HepG2 (cell line): Measurements from ENCODE around the gene HNRNPL. TPM values are rescaled to one million over a fixed set of nuclear protein-coding genes. Genes with fewer than 3 reads are reported as not detected.

Source experiments
- AGO1 ChIP-seq: fragments of 200-400 bp; formaldehyde crosslinking; IDR thresholded peaks from 2 replicates; pipeline ENCODE4 v1.6.1; 2017; ENCODE audit warnings: mild to moderate bottlenecking, low read depth, low read length, moderate library complexity; ENCODE audit not compliant: poor library complexity, severe bottlenecking
- FOSL1 ChIP-seq: sonication (generic); formaldehyde crosslinking; IDR thresholded peaks from 2 replicates; pipeline ENCODE4 v1.9.0; 2021; ENCODE audit warnings: missing genetic modification reagents, borderline replicate concordance
- HNRNPUL1 ChIP-seq: fragments of 200-400 bp; formaldehyde crosslinking; IDR thresholded peaks from 2 replicates; pipeline ENCODE4 v1.6.1; 2017; ENCODE audit warnings: low read depth, mild to moderate bottlenecking, low read length, moderate library complexity
- IRF2 ChIP-seq: IDR thresholded peaks from 2 replicates; pipeline ENCODE4 v1.6.1; 2018; ENCODE audit warnings: missing genetic modification reagents, missing compliant biosample characterization
- KDM5A ChIP-seq: fragments of 200-600 bp; sonication (generic); IDR thresholded peaks from 2 replicates; pipeline ENCODE4 v1.7.0; 2018; ENCODE audit warnings: antibody characterized with exemption, mild to moderate bottlenecking, low read length, borderline replicate concordance
- KDM6A ChIP-seq: IDR thresholded peaks from 2 replicates; pipeline ENCODE4 v1.6.1; 2016; ENCODE audit warnings: low read depth
- NFKBIZ ChIP-seq: IDR thresholded peaks from 2 replicates; pipeline ENCODE4 v1.6.1; 2018; ENCODE audit warnings: missing genetic modification reagents, missing compliant biosample characterization
- SMAD9 ChIP-seq: sonication (generic); formaldehyde crosslinking; IDR thresholded peaks from 2 replicates; pipeline ENCODE4 v1.5.1; 2020; ENCODE audit warnings: mild to moderate bottlenecking, missing genetic modification reagents
- ZBTB20 ChIP-seq: sonication (generic); formaldehyde crosslinking; IDR thresholded peaks from 2 replicates; pipeline ENCODE4 v1.8.1; 2023; ENCODE audit warnings: missing genetic modification reagents, low read depth, mild to moderate bottlenecking, borderline replicate concordance
- ZBTB21 ChIP-seq: sonication (generic); formaldehyde crosslinking; IDR thresholded peaks from 2 replicates; pipeline ENCODE4 v1.4.0; 2020; ENCODE audit warnings: missing genetic modification reagents
- ZNF160 ChIP-seq: sonication (generic); formaldehyde crosslinking; IDR thresholded peaks from 2 replicates; pipeline ENCODE4 v1.8.0; 2022; ENCODE audit warnings: mild to moderate bottlenecking, inconsistent platforms, missing genetic modification reagents
- ZNF496 ChIP-seq: sonication (generic); formaldehyde crosslinking; IDR thresholded peaks from 2 replicates; pipeline ENCODE4 v1.8.1; 2023; ENCODE audit warnings: mild to moderate bottlenecking, moderate library complexity, missing genetic modification reagents; ENCODE audit not compliant: insufficient replicate concordance
- ZNF557 ChIP-seq: sonication (generic); formaldehyde crosslinking; IDR thresholded peaks from 2 replicates; pipeline ENCODE4 v1.4.0; 2020; ENCODE audit warnings: missing genetic modification reagents
- ZNF644 ChIP-seq: IDR thresholded peaks from 2 replicates; pipeline ENCODE4 v1.6.1; 2016; ENCODE audit warnings: low read depth
- ZNF672 ChIP-seq: sonication (generic); formaldehyde crosslinking; IDR thresholded peaks from 2 replicates; pipeline ENCODE4 v1.8.1; 2022; ENCODE audit warnings: missing genetic modification reagents
- polyA plus RNA-seq, 8 experiments: library from polyadenylated mRNA; depleted of rRNA in 3 of 8; stranded (reverse) in 7 of 8; unstranded in 1 of 8; fragments of >200 nt; fragmentation: Illumina TruSeq in 4 of 8; extraction: Trizol in 4 of 8; gene quantifications; 2 replicates each; pipeline versions ENCODE4 v1.2.1 to v1.2.3, GENCODE V29; 2011 to 2016; ENCODE audit warnings: low read depth in 4 of 8, missing spikeins in 1 of 8, mixed read lengths in 1 of 8; ENCODE audit not compliant: insufficient read depth in 1 of 8
- total RNA-seq, 5 experiments: library from RNA; depleted of rRNA; stranded (reverse); fragments of >200 nt; fragmentation: Illumina TruSeq; extraction: Trizol; gene quantifications; 2 replicates each; pipeline ENCODE4 v1.2.3, GENCODE V29; 2016; ENCODE audit warnings: low read depth in 1 of 5
- TF ChIP-seq, protein P1 (sequence below): sonication (generic); formaldehyde crosslinking; conservative IDR thresholded peaks from 2 replicates; pipeline ENCODE4 v1.8.0; 2022; ENCODE audit warnings: mild to moderate bottlenecking, moderate library complexity, missing genetic modification reagents
- TF ChIP-seq, protein P2 (sequence below), 2 experiments: sonication (generic) in 1 of 2; formaldehyde crosslinking in 1 of 2; IDR thresholded peaks; 2 replicates each; pipeline versions ENCODE4 v1.4.0 to v1.6.1; 2016 to 2020; ENCODE audit warnings: borderline replicate concordance in 1 of 2, low read depth in 1 of 2, mild to moderate bottlenecking in 1 of 2, missing genetic modification reagents in 1 of 2
- TF ChIP-seq, protein P3 (sequence below): IDR thresholded peaks from 2 replicates; pipeline ENCODE4 v1.6.1; 2016; ENCODE audit warnings: low read depth
- TF ChIP-seq, protein P4 (sequence below), 2 experiments: IDR thresholded peaks; 2 replicates each; pipeline ENCODE4 v1.6.1; 2011 to 2012; ENCODE audit warnings: low read length in 2 of 2, borderline replicate concordance in 1 of 2, low read depth in 1 of 2, mild to moderate bottlenecking in 1 of 2, moderate library complexity in 1 of 2

HNRNPL gene
- total and polyA plus RNA-seq, 2 of the 13 experiments (the other 11 are each of a cell fraction or from before 2014, with no cell fraction given): 156 to 278 TPM

DNA sequence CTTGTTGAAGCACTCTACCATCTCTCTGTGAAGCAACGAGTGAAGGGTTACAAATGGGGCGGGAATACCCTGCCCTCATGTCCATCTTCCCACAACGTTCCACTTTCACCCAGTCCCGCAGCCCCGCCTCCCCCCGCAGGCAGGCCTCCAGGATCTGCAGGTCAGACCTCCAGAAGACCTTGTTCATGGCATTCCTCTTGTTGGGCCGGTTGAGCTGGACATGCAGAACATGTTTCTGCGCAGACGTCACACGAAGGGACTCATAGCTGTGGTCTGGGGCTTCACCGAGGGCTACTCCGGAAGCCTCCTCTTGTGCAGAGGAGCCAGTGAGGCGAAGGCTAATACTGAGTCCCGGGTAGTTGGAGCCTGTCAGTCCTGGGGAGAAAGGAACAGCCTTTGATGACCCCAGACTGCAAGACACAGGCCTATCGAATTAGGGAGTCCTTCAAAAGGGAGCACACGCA is 18.6 kb downstream of the HNRNPL start (continued):
- TF ChIP-seq, protein P1, sequence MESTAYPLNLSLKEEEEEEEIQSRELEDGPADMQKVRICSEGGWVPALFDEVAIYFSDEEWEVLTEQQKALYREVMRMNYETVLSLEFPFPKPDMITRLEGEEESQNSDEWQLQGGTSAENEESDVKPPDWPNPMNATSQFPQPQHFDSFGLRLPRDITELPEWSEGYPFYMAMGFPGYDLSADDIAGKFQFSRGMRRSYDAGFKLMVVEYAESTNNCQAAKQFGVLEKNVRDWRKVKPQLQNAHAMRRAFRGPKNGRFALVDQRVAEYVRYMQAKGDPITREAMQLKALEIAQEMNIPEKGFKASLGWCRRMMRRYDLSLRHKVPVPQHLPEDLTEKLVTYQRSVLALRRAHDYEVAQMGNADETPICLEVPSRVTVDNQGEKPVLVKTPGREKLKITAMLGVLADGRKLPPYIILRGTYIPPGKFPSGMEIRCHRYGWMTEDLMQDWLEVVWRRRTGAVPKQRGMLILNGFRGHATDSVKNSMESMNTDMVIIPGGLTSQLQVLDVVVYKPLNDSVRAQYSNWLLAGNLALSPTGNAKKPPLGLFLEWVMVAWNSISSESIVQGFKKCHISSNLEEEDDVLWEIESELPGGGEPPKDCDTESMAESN (CRISPR knock-in tag): no peak
- TF ChIP-seq AGO1 (no peak), ZBTB21 (peak; percentile 33; the same call in 1 of the 2 replicates), IRF2 (CRISPR knock-in tag) (no peak), NFKBIZ (CRISPR knock-in tag) (no peak), ZNF496 (CRISPR knock-in tag) (no peak), KDM5A (no peak), ZNF644 (CRISPR knock-in tag) (no peak), SMAD9 (no peak), FOSL1 (CRISPR knock-in tag) (no peak; the same call in 1 of the 2 replicates), ZNF557 (CRISPR knock-in tag) (0 out of 2 replicates have a peak, but pooled peaks have one; percentile 50), ZBTB20 (CRISPR knock-in tag) (no peak), KDM6A (CRISPR knock-in tag) (no peak), ZNF672 (CRISPR knock-in tag) (no peak), ZNF160 (no peak), HNRNPUL1 (no peak)
- TF ChIP-seq, protein P2, sequence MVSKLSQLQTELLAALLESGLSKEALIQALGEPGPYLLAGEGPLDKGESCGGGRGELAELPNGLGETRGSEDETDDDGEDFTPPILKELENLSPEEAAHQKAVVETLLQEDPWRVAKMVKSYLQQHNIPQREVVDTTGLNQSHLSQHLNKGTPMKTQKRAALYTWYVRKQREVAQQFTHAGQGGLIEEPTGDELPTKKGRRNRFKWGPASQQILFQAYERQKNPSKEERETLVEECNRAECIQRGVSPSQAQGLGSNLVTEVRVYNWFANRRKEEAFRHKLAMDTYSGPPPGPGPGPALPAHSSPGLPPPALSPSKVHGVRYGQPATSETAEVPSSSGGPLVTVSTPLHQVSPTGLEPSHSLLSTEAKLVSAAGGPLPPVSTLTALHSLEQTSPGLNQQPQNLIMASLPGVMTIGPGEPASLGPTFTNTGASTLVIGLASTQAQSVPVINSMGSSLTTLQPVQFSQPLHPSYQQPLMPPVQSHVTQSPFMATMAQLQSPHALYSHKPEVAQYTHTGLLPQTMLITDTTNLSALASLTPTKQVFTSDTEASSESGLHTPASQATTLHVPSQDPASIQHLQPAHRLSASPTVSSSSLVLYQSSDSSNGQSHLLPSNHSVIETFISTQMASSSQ (IDR thresholded peaks at IDR 0.05; ENCODE audit: low read depth): no peak
- TF ChIP-seq, protein P2 (CRISPR knock-in tag; IDR thresholded peaks at IDR 0.05; ENCODE audit: borderline replicate concordance): no peak
- TF ChIP-seq, protein P3, sequence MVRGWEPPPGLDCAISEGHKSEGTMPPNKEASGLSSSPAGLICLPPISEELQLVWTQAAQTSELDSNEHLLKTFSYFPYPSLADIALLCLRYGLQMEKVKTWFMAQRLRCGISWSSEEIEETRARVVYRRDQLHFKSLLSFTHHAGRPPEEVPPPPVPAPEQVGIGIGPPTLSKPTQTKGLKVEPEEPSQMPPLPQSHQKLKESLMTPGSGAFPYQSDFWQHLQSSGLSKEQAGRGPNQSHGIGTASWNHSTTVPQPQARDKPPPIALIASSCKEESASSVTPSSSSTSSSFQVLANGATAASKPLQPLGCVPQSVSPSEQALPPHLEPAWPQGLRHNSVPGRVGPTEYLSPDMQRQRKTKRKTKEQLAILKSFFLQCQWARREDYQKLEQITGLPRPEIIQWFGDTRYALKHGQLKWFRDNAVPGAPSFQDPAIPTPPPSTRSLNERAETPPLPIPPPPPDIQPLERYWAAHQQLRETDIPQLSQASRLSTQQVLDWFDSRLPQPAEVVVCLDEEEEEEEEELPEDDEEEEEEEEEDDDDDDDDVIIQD (CRISPR knock-in tag): no peak
- TF ChIP-seq, protein P4, sequence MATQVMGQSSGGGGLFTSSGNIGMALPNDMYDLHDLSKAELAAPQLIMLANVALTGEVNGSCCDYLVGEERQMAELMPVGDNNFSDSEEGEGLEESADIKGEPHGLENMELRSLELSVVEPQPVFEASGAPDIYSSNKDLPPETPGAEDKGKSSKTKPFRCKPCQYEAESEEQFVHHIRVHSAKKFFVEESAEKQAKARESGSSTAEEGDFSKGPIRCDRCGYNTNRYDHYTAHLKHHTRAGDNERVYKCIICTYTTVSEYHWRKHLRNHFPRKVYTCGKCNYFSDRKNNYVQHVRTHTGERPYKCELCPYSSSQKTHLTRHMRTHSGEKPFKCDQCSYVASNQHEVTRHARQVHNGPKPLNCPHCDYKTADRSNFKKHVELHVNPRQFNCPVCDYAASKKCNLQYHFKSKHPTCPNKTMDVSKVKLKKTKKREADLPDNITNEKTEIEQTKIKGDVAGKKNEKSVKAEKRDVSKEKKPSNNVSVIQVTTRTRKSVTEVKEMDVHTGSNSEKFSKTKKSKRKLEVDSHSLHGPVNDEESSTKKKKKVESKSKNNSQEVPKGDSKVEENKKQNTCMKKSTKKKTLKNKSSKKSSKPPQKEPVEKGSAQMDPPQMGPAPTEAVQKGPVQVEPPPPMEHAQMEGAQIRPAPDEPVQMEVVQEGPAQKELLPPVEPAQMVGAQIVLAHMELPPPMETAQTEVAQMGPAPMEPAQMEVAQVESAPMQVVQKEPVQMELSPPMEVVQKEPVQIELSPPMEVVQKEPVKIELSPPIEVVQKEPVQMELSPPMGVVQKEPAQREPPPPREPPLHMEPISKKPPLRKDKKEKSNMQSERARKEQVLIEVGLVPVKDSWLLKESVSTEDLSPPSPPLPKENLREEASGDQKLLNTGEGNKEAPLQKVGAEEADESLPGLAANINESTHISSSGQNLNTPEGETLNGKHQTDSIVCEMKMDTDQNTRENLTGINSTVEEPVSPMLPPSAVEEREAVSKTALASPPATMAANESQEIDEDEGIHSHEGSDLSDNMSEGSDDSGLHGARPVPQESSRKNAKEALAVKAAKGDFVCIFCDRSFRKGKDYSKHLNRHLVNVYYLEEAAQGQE (IDR thresholded peaks at IDR 0.05; ENCODE audit: borderline replicate concordance in 1 of 2, low read depth in 1 of 2, low read length in 2 of 2): no peak
